Measurements from ENCODE around the gene PIEZO1.

The PIEZO1 gene

GRCh38 chr16:88725609-88726407 is 59.2 kb downstream of the PIEZO1 start:
- POLR2A ChIA-PET: no interaction called here
- CTCF ChIA-PET: interaction anchor here (1.0 kb wide), 1 partner anchor 12 kb away, joined by 4 read pairs; no protein-coding TSS in a partner anchor

GRCh38 chr16:88724855-88725555 is 60.0 kb downstream of the PIEZO1 start:
- CTCF ChIA-PET: no interaction called here
- H3K4me3 ChIP-seq (ENCODE audit: low read depth, low read length): no peak overlapping the region
- TF ChIP-seq CTCF (IDR thresholded peaks at IDR 0.05; ENCODE audit: insufficient read depth, low read length, missing control alignments): no peak
- POLR2A ChIA-PET: no interaction called here
- no peak for DNase-seq (ENCODE audit: low read depth, low spot score)

More at GRCh38 chr16:88725609-88726407, 59.2 kb downstream of the PIEZO1 start:
- DNase-seq (ENCODE audit: low read depth, low spot score): no peak
- TF ChIP-seq CTCF (IDR thresholded peaks at IDR 0.05; ENCODE audit: insufficient read depth, low read length, missing control alignments): no peak
- no peak overlapping the region for H3K4me3 ChIP-seq (ENCODE audit: low read depth, low read length)

GRCh38 chr16:88723911-88724310 is 61.1 kb downstream of the PIEZO1 start:
- no peak overlapping the region for H3K4me3 ChIP-seq (ENCODE audit: low read depth, low read length)
- ChIA-PET POLR2A (no interaction called here), CTCF (interaction anchor here (1.2 to 1.3 kb wide), 2 partner anchors 14 to 17 kb away, joined by 3 to 4 read pairs; no protein-coding TSS in a partner anchor)
- TF ChIP-seq CTCF (IDR thresholded peaks at IDR 0.05; ENCODE audit: insufficient read depth, low read length, missing control alignments): no peak
- no peak for DNase-seq (ENCODE audit: low read depth, low spot score)

GRCh38 chr16:88723507-88723887 is 61.5 kb downstream of the PIEZO1 start:
- CTCF ChIA-PET: interaction anchor here (1.0 to 1.3 kb wide), 3 partner anchors 14 to 65 kb away, joined by 3 to 4 read pairs (median 3); no protein-coding TSS in a partner anchor
- no peak for DNase-seq (ENCODE audit: low read depth, low spot score)
- POLR2A ChIA-PET: no interaction called here
- TF ChIP-seq CTCF (IDR thresholded peaks at IDR 0.05; ENCODE audit: insufficient read depth, low read length, missing control alignments): no peak
- H3K4me3 ChIP-seq (ENCODE audit: low read depth, low read length): no peak overlapping the region

- ChIA-PET POLR2A (no interaction called here), CTCF (interaction anchor here (1.0 to 3.3 kb wide), 3 partner anchors 14 to 65 kb away, joined by 3 to 10 read pairs (median 4); no protein-coding TSS in a partner anchor)
- DNase-seq (ENCODE audit: low read depth, low spot score): no peak
- TF ChIP-seq CTCF (IDR thresholded peaks at IDR 0.05; ENCODE audit: insufficient read depth, low read length, missing control alignments): no peak
- no peak overlapping the region for H3K4me3 ChIP-seq (ENCODE audit: low read depth, low read length)
Observed at GRCh38 chr16:88722784-88723506, 62.1 kb downstream of the PIEZO1 start.

Measured in AG04449 (cell line).